HG03354 (cell line): ENCODE data around the gene SMG1.
"Not testable (repeated sequence)": the region's sequence is repeated elsewhere in the genome, so short reads cannot be mapped to it uniquely, and the experiment has no call there.

ENCODE experiments used
- ATAC-seq: cut with Tn5 transposase; IDR thresholded peaks from one replicate; pipeline ENCODE4 v1.9.1; 2021; ENCODE audit warnings: mild to moderate bottlenecking; ENCODE audit not compliant: unreplicated experiment, poor library complexity, severe bottlenecking

The SMG1 gene

DNA sequence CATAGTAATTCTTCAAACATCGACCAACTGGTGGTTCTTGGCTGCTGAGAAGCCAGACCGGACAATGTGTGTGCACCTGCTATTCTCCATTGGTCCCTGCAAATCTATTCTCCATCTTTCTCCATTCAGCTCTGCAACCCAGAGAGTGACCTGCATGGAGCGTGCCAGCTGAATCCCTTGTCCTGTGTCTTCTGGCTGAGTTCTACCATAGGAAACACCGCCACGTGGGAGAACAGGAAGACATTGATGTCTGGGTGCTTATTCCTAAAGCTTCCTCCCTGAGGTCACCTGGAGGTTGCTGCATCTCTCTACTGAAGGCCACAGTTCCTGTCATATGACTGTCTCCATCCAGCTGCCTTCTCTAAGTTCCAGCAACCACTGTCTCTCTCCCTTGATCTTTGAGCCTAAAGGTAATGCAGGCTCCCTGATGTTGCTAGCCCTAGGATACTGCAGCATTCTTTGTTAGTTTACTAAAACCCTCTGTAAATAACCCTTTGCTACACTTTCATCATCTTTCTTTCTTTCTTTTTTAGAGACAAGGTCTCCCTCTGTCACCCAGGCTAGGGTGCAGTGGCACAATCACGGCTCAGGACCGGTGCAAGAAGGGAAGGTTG is 10.6 kb upstream of the SMG1 start:
- no peak for ATAC-seq

DNA sequence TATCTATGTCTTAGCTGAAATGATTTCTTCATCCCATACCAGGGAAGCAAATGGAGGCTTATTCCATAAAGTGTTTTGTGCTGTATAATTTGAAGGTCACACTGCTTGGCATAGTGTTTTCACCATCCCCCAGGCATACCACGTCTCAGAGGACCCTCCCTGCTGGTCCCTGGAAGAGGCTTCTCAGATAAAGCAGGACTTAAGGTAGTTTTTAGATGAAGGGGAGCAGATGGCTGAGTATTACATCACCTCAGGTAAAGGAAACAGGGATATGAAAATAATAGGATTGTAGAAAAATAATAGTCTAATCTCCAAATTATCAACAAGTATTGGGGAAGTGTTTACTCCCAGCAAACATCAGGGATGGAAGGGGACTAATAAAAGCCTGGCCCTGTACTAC is 7.3 kb upstream of the SMG1 start:
- no peak for ATAC-seq

DNA sequence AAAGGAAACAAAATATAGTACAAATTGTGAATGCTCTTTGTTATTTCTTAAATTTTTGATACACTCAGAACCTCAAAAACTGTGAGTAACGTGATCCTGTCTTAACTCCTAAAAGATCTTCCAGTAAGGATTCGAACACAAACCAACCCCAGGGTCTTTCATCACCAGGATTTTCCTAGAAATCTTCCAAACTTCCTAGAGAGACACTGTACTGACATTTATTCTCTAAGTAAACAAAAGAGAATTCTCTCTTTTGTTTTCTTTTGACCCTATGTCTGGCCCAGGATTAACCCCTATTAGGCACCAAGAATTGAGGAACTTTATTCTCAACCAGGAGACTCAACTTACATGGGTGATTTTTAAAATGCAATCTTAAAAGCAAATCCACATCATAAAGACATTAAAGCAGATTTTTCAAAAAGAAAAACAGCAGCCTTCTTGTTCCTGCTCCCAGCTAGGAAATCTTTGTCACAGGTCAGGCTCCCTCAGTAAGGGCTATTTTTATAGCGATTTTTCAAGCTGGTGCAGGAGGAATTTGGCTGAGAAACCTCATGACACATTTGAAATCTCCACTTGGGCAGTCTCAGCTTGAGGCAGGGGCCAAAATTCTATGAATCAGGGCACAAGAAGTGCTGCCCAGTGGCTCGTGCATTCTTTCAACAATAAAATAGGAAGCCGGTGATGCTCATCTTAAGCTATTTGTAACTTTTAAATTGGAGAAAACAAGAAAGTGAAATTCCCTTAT is 6.2 kb upstream of the SMG1 start:
- ATAC-seq = no peak

DNA sequence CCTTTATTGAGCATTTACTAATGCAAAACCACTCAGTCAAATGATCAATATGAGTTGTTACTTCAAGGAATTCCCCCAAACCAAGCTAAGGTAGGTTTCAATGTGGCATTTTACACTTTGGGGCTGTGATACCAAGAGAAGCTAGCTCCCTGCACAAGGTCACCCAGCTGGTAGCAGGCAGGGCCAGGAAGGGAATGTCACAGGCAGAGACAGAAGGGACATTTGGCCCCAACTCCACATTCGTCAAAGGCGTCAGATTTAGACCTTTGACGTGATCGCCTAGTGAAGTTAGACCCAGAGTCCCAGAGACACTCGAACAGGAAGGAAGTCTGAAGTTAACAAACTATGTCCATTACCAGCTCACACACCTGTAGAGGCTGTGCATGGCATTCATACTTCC is 5.5 kb upstream of the SMG1 start:
- ATAC-seq = no peak

DNA sequence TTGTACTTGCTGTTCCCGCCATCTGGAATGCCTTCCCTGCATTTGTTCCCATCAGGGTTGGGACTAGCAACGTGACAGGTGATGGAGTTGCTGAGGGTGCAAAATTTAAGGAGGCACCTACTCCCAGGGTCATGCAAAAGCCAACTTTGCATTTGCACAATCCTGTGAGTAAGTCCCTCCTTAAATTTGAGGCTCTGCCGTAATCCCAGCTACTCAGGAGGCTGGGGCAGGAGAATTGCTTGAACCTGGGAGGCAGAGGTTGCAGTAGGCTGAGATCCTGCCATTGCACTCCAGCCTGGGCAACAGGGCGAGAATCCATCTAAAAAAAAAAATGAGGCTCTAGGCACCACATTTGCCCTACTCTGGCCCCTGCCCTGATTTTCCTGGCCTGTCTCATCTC is 3.9 kb upstream of the SMG1 start:
- ATAC-seq = not testable (repeated sequence)

DNA sequence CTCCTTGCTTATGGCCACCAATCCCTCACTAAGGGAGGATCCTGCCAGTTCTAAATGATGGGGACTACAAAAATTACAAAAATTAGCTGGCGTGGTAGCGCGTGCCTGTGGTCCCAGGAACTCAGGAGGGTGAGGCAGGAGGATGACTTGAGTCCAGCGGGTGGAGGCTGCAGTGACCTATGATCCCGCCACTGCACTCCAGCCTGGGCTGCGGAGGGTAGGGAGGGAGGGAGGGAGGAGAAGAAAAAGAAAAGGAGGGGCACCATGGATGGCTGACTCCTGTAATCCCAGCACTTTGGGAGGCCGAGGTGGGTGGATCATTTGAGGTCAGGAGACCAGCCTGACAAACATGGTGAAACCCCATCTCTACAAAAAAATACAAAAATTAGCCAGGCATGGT is 1.9 kb upstream of the SMG1 start:
- ATAC-seq = not testable (repeated sequence)

DNA sequence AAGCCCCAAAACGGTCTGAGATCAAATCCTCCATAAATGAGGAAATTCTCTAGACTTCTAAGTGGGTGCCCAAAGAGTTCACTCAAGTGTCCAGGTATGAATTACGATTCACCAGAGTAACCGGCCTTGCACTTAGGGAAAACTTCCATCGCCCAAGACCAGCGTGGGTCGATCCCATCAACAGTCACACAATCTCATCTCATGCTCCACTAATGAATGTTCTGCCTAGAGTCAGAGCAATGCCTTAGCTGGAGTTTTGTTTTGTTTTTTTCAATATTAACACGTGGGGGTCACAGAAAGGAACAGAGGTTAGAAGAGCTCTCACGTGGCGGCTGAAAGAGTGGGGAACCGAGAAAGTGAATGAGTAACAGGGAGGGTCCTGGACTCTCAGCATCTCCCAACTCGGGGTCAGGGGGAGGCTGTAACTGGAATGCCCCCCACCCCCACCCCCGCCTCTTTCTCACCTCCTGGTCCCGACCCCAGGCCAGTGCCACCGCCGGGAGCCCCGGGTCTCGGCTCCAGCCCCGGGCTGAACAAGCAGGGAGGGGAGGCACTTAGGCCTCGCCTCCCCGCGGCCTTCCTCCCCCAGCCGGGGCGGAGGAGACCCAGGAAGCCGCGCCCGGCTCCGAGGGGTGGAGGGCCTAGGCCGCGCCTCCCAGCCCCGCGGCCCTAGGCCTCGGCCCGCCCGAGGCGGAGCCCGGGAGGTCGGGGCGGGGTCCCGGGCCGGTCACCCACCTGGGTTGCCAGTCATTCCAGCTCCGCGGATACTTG is 808 bp downstream of the SMG1 start:
- peak; percentile 59 for ATAC-seq

DNA sequence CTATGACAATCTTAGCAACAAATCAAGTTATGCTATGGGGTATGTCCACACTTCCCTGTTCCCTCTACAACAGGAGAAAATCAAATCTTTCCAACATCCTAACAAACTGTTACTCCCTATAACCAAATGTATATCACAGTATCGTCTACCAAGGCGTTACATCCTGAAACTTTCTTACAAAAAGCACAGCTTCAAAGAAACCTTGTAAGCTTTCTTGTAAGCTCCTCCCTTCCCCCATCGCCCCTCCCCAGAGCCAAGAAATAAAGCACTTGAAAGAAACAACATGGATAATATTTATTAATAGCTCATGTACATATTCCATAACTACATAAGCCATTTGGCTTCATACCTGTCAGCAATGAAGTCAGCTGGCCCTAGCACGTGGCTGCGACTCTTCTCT is 2.3 kb downstream of the SMG1 start:
- ATAC-seq = not testable (repeated sequence)

DNA sequence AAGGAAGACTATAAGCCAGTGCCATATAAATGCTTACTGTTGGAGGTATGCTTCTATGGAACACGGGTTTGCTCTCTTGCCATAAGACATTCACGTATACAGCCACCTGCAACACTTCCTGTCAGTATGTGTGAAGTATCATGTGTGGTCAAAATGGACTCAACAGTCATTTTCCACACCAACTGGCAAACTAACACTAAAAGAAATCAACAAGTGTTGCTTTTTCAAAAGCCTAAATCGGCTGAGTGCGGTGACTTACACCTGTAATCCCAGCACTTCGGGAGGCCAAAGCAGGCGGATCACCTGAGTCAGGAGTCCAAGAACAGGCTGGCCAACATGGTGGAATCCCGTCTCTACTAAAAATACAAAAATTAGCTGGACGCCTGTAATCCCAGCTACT is 3.1 kb downstream of the SMG1 start:
- ATAC-seq = not testable (repeated sequence)

DNA sequence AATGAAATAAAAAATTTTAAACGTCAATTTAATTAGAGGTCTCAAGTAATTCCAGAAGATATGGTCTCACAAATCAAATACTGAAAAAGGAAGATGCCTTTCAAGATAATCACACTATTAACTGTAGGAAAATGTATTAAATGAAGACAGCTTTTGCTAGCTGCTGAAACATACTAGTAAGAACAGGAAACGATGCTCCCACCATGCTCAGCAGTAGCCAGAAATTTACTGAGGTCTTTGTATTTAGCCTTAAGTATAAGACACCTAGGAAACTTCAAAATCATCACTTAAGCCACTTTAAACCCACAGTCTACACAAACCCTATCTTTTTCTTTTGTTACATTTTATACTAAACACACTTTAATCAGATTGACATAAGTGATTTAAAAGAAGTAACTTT is 16.6 kb downstream of the SMG1 start:
- ATAC-seq = not testable (repeated sequence)

DNA sequence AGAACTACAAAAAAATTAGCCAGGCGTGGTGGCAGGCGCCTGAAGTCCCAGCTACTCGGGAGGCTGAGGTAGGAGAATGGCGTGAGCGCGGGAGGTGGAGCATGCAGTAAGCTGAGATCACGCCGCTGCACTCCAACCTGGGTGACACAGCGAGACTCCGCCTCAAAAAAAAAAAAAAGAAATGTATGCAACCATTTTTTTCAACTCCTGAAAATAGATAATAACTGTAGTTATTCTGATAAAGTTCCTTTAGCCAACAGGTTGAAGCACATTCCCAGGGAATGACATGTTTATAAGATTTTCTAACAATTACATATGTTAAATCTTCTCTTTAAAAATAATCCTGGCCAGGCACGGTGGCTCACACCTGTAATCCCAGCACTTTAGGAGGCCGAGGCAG is 17.5 kb downstream of the SMG1 start:
- ATAC-seq = not testable (repeated sequence)

DNA sequence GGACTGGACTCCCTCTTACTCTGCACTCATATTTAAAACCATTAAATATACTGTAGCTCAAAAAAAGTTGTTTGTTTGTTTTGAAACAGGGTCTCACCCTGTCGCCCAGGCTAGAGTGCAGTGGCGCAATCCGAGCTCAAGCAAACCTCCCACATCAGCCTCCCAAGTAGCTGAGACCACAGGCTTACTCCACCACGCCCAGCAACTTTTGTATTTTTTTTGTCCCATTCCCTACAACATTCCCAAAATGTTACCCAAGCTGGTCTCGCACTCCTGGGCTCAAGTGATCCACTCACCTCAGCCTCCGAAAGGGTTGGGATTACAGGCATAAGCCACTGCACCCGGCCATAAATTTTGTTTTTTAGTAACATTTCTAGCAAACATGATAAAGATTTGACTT is 23.4 kb downstream of the SMG1 start:
- ATAC-seq = not testable (repeated sequence)

DNA sequence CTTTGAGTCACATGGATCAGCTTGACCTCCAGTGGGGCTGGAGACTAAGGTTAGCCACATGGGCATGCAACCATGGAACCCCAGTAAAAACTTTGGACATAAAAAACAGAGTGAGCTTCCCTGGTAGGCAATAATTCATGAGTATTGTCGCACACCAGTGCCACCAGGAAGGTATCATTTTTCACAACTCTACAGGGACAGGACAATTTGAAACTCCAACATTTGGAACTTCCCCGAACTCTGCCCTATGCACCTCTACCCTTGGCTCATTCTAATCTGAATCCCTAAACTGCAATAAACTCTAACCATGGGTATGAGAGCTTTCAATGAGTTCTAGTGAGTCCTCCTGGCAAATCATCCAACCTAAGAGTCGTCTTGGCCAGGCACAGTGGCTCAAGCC is 24.2 kb downstream of the SMG1 start:
- not testable (repeated sequence) for ATAC-seq

DNA sequence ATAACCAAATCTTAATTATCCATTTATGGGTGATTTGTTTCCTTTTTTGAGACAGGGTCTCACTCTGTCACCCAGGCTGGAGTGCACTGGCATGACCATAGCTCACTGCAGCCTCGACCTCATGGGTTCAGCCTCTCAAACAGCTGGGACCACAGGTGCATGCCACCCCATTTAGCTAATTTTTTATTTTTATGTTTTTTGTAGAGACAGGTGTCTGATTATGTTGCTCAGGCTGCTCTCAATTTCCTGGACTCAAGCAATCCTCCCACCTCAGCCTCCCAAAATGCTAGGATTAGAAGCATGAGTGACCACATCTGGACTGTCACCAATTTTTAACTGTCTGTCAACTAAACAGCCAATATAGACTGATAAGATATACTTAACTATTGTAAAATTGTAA is 25.0 kb downstream of the SMG1 start:
- ATAC-seq = not testable (repeated sequence)

DNA sequence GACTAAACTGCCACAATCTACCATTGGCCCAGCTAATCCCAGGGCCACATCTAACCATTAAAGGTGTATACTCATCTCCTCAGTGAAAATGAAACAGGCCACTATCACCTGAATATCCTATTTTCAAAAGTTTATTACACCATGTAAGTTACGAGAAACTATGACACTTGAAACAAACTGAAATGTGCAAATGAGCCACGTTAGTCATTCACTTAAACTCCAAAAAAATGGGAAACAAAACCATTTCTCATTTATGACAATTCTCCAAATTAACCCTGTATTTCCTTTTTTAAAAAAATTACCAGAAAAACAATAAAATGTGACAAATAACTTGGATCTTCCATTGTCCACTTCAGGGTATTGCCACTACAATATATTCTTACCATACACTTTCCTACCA is 41.8 kb downstream of the SMG1 start:
- ATAC-seq = not testable (repeated sequence)

DNA sequence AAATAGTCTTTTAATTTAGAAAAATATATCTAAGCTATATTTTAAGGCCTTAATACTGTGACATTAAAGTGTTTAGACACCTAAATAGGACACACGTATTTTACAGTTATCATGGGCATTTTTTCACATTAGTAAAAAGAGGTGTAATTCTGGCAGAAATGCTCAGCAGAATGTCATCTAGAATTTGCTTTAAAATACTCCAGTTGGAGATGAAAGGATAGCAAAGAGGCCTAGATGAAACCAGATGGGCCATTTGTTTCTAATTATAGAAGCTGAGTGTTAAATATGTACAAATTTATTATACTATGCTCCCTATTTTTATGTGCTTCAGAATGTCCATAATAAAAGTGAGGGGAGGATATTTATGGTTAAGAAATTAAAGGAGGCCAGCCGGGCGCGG is 48.5 kb downstream of the SMG1 start:
- not testable (repeated sequence) for ATAC-seq

DNA sequence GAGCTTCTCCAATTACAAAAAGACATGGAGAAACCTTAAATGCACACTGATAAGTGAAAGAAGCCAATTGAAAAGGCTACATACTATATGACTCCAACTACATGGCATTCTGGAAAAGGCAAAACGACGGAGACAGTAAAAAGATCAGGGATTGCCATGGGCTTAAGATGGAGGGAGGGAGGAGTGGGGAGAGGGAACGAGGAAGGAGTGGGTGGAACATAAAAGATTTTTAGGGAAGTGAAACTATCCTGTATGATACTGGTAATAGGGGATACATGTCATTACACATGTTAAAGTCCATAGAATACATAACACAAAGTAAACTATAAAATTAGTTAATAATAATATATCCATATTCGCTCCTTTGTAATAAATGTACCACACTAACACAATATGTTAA is 48.9 kb downstream of the SMG1 start:
- ATAC-seq = not testable (repeated sequence)

DNA sequence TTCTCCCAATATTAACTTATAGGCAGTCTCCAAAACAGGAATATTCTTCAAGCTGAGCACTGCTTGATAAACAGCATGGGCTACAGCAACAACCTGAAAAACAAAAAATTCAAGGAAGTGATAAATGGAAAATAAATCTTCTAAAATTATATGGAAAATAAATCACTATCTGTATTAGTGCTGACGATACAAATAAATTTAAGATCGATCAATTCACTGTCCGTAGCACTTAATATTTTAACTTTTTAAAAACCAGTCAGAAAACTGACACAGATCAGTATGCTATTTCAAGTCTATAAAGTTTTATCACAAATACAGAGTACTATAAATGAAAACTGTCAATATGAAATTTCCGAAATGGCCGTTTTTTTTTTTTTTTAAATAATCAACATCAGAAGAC is 49.9 kb downstream of the SMG1 start:
- not testable (repeated sequence) for ATAC-seq

DNA sequence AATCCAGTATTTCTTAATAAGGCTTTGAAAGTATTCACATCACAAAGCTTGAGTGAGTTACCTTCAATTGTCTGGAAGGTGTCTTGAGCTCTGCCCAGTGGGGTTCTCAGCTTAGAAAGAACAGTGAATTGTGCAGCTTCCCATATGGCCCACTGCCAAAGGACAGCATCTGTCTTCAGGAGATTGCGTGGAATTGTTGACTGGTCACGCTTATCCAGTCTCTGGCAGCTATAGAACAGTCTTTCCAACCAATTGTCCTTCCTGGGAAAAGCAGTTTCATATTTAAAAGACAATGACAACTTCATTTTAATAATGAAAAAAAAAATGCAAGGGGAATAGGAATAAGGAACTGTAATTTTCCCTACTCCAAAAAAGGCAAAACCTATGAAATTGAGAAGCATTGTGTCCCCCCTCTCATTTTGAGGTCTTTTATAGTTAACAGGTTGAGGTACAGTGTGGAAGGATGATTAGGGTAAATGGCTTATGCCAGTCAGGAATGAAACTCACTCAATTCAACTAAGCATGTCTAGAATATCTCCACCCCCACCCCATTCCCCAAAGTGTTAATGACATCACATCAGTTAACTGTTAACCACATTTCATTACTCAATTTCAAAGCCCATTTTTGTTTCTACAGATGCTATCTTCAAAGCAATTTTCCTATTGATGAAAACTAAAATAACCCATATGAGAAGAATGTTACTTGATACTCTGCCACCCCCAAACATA is 57.0 kb downstream of the SMG1 start:
- not testable (repeated sequence) for ATAC-seq

DNA sequence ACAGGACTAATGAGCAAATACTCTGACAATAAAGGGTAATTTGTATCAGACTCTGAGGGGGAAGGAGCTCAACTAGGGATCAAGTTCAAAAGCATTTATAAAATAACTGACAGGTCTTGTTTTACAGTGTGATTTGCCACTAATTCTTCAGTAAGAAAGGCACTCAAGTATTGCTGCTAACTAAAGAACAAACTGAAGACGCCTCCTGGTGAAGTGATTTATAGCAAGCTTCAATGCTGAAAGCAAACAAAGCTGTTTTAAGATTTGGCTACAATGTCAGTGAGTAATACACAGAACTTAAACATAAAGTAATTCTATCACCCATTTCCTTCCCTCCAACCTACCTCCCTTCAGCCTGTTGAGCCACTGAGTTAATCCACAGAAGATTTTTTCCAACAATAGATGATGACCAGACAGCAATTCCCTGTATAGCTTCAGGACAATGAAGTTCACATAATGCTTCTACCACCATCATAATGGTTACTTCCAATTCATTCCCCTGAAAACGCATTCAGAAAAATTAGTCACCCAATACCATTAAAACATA is 59.9 kb downstream of the SMG1 start:
- ATAC-seq = not testable (repeated sequence)
